IMR-90 (cell line): Measurements from ENCODE around the gene TRPM1. TPM values are rescaled to one million over a fixed set of nuclear protein-coding genes. Genes with fewer than 3 reads are reported as not detected.

Experiments used
- ATAC-seq: fragments of 200-7000 bp; cut with Tn5 transposase; 2 replicates; pipeline ENCODE4 v1.9.1; 2020; ENCODE audit warnings: low read depth, mild to moderate bottlenecking, moderate library complexity
- BruUV-seq: library from RNA; stranded (reverse); fragments of 400-500 nt; replicated peaks from 2 replicates; lab custom pipeline; 2021; lab: Mats Ljungman, UMichigan
- CTCF ChIA-PET: fragments of 300-600 bp; formaldehyde crosslinking; extraction: SDS; loops from one replicate; lab custom pipeline; 2021; ENCODE audit warnings: antibody characterized with exemption; lab: Yijun Ruan, JAX
- POLR2A ChIA-PET: fragments of 300-600 bp; sonication (Branson Sonifier 250); formaldehyde crosslinking; loops from one replicate; lab custom pipeline; 2022; ENCODE audit warnings: antibody characterized with exemption; ENCODE audit not compliant: unreplicated experiment; lab: Charles Lee
- DNase-seq: peaks from one replicate; pipeline ENCODE4 v3.0.0; 2013
- H2AFZ ChIP-seq: replicated peaks from 2 replicates; pipeline ENCODE3; 2013; ENCODE audit warnings: low read length, mild to moderate bottlenecking; ENCODE audit not compliant: poor library complexity
- H2AK5ac ChIP-seq: 2 replicates; pipeline ENCODE4 v1.6.1; 2013; ENCODE audit warnings: low read depth, low read length, inconsistent platforms
- H2AK9ac ChIP-seq: replicated peaks from 2 replicates; pipeline ENCODE3; 2013; ENCODE audit warnings: mild to moderate bottlenecking, low read depth, low read length, moderate library complexity; ENCODE audit not compliant: poor library complexity
- H2BK120ac ChIP-seq: 2 replicates; pipeline ENCODE4 v1.6.1; 2013; ENCODE audit warnings: low read depth, low read length, inconsistent platforms
- H2BK15ac ChIP-seq: 3 replicates; pipeline ENCODE4 v1.6.1; 2013; ENCODE audit warnings: low read depth, low read length, inconsistent platforms
- H2BK20ac ChIP-seq: 2 replicates; pipeline ENCODE4 v1.6.1; 2013; ENCODE audit warnings: low read depth, mild to moderate bottlenecking, inconsistent platforms, low read length, moderate library complexity
- H2BK5ac ChIP-seq: 2 replicates; pipeline ENCODE4 v1.6.1; 2013; ENCODE audit warnings: mild to moderate bottlenecking, low read depth, low read length, inconsistent platforms; ENCODE audit not compliant: poor library complexity, severe bottlenecking
- H3K14ac ChIP-seq: replicated peaks from 2 replicates; pipeline ENCODE4 v1.6.1; 2013; ENCODE audit warnings: low read depth, low read length, inconsistent platforms
- H3K18ac ChIP-seq: 2 replicates; pipeline ENCODE4 v1.6.1; 2013; ENCODE audit warnings: low read depth, low read length, control low read depth
- H3K23ac ChIP-seq: 2 replicates; pipeline ENCODE4 v1.6.1; 2013; ENCODE audit warnings: low read depth, low read length, inconsistent platforms
- H3K27ac ChIP-seq: 2 replicates; pipeline ENCODE4 v1.5.1; 2013; ENCODE audit warnings: mild to moderate bottlenecking, control low read depth, low read length; ENCODE audit not compliant: insufficient read depth
- H3K27me3 ChIP-seq: 2 replicates; pipeline ENCODE4 v1.6.1; 2013; ENCODE audit warnings: low read length; ENCODE audit not compliant: control insufficient read depth, insufficient read depth
- H3K36me3 ChIP-seq: 2 replicates; pipeline ENCODE4 v1.6.1; 2013; ENCODE audit warnings: low read length, mixed read lengths; ENCODE audit not compliant: control insufficient read depth, insufficient read depth
- H3K4ac ChIP-seq: 2 replicates; pipeline ENCODE4 v1.6.1; 2013; ENCODE audit warnings: low read depth, low read length, inconsistent platforms
- H3K4me1 ChIP-seq: 2 replicates; pipeline ENCODE4 v1.6.1; 2013; ENCODE audit warnings: low read length, mixed read lengths; ENCODE audit not compliant: control insufficient read depth, insufficient read depth
- H3K4me2 ChIP-seq: 2 replicates; pipeline ENCODE4 v1.6.1; 2013; ENCODE audit warnings: low read depth, mild to moderate bottlenecking, control low read depth, low read length, moderate library complexity
- H3K4me3 ChIP-seq: 2 replicates; pipeline ENCODE4 v1.5.1; 2013; ENCODE audit warnings: low read depth, mild to moderate bottlenecking, control low read depth, low read length, moderate library complexity; ENCODE audit not compliant: insufficient read depth
- H3K56ac ChIP-seq: 2 replicates; pipeline ENCODE4 v1.6.1; 2013; ENCODE audit warnings: low read length, inconsistent platforms; ENCODE audit not compliant: insufficient read depth; ENCODE audit errors: extremely low read depth
- H3K79me1 ChIP-seq, 2 experiments: 2 replicates each; pipeline ENCODE4 v1.6.1; 2013; ENCODE audit warnings: low read length in 2 of 2, inconsistent platforms in 1 of 2, low read depth in 1 of 2
- H3K9ac ChIP-seq: 2 replicates; pipeline ENCODE4 v1.6.1; 2013; ENCODE audit warnings: low read depth, low read length, control low read depth
- H3K9me1 ChIP-seq: 2 replicates; pipeline ENCODE4 v1.6.1; 2013; ENCODE audit warnings: low read length, inconsistent platforms; ENCODE audit not compliant: insufficient read depth
- H3K9me3 ChIP-seq: 2 replicates; pipeline ENCODE4 v1.6.1; 2013; ENCODE audit warnings: low read length; ENCODE audit not compliant: control insufficient read depth, insufficient read depth
- H4K20me1 ChIP-seq: 2 replicates; pipeline ENCODE4 v1.6.1; 2013; ENCODE audit warnings: low read length, inconsistent platforms; ENCODE audit not compliant: insufficient read depth
- H4K5ac ChIP-seq: 2 replicates; pipeline ENCODE4 v1.6.1; 2013; ENCODE audit warnings: mild to moderate bottlenecking, low read depth, low read length, control low read depth
- H4K8ac ChIP-seq, 2 experiments: 2 replicates each; pipeline ENCODE4 v1.6.1; 2013; ENCODE audit warnings: low read depth in 2 of 2, low read length in 2 of 2, control low read depth in 1 of 2, inconsistent platforms in 1 of 2
- H4K91ac ChIP-seq: 2 replicates; pipeline ENCODE4 v1.6.1; 2013; ENCODE audit warnings: low read depth, low read length, inconsistent platforms; ENCODE audit not compliant: insufficient read depth
- BHLHE40 ChIP-seq: fragments of 150-350 bp; IDR thresholded peaks from 2 replicates; pipeline ENCODE4 v1.6.1; 2016; ENCODE audit warnings: mild to moderate bottlenecking, low read depth, low read length
- CHD1 ChIP-seq: IDR thresholded peaks from 2 replicates; pipeline ENCODE4 v1.6.1; 2012; ENCODE audit warnings: low read depth, low read length, improper control_type of control experiment
- CTCF ChIP-seq: conservative IDR thresholded peaks from 2 replicates; pipeline ENCODE4 v1.5.1; 2012; ENCODE audit warnings: mild to moderate bottlenecking, low read depth, low read length, improper control_type of control experiment
- ELK1 ChIP-seq: fragments of 150-350 bp; IDR thresholded peaks from 2 replicates; pipeline ENCODE4 v1.6.1; 2016; ENCODE audit warnings: low read depth, mild to moderate bottlenecking, low read length, moderate library complexity, borderline replicate concordance
- FOS ChIP-seq: fragments of 150-350 bp; IDR thresholded peaks from 2 replicates; pipeline ENCODE4 v1.6.1; 2016; ENCODE audit warnings: low read depth, low read length
- MAFK ChIP-seq: IDR thresholded peaks from 2 replicates; pipeline ENCODE4 v1.6.1; 2012; ENCODE audit warnings: low read depth, low read length, improper control_type of control experiment
- SMC3 ChIP-seq: fragments of 150-350 bp; IDR thresholded peaks from 2 replicates; pipeline ENCODE4 v1.6.1; 2016; ENCODE audit warnings: low read depth, mild to moderate bottlenecking, antibody characterized with exemption, low read length, moderate library complexity
- WGBS, 2 experiments: methylation state at CpG; one replicate each; pipeline versions ENCODE4 v1.1.5 to v1.1.7; 2013; ENCODE audit warnings: missing lambda C conversion rate in 2 of 2; ENCODE audit not compliant: insufficient read length in 1 of 2; ENCODE audit errors: extremely low coverage in 2 of 2; 5-methylcytosine and 5-hydroxymethylcytosine counted together
- dilution Hi-C: fragments of 300-500 bp; cut with HindIII; formaldehyde crosslinking; loops from one replicate; pipeline ENCODE4 v1.14.3; 2018; ENCODE audit warnings: low sequenced_read_pairs; ENCODE audit not compliant: unreplicated experiment
- in situ Hi-C: fragments of 300-500 bp; cut with MboI; formaldehyde crosslinking; loops from 3 replicates; pipeline ENCODE4 v1.14.3; 2019; ENCODE audit warnings: low sequenced_read_pairs, inconsistent platforms, mixed read lengths
- intact Hi-C: fragments of 100-400 bp; cut with micrococcal nuclease; formaldehyde crosslinking; loops from 2 replicates; pipeline ENCODE4 v1.10.0; 2022
- polyA plus RNA-seq, 3 experiments: library from polyadenylated mRNA; depleted of rRNA; stranded (reverse); fragments of >200 nt; gene quantifications; 2 replicates each; pipeline ENCODE4 v1.2.3, GENCODE V29; 2012; ENCODE audit warnings: low replicate concordance in 1 of 3
- total RNA-seq: library from RNA; depleted of rRNA; stranded (reverse); fragments of >200 nt; gene quantifications from 2 replicates; pipeline ENCODE4 v1.2.3, GENCODE V29; 2012

The TRPM1 gene
- total and polyA plus RNA-seq, 2 of the 4 experiments (the other 2 are of a cell fraction): not detected

GRCh38 chr15:31040611-31041010, 60.9 kb downstream of the TRPM1 start:
- ChIA-PET CTCF (no interaction called here), POLR2A (no interaction called here)
- Histone ChIP-seq H3K4ac (no peak overlapping the region), H4K20me1 (no peaks in the 10 kb centered on the region), H3K9ac (no peak overlapping the region), H2BK120ac (no peak overlapping the region), H2AK5ac (no peak overlapping the region), H3K14ac (no peak overlapping the region), H3K27me3 (no peaks in the 10 kb centered on the region), H3K79me1 (no peaks in the 10 kb centered on the region), H3K4me2 (no peak overlapping the region), H3K4me3 (no peak overlapping the region), H3K9me3 (0 out of 2 replicates have a peak, but pooled peaks cover 1% of the 10 kb centered on the region), H3K23ac (no peak overlapping the region), H4K91ac (no peak overlapping the region), H2AFZ (peak overlapping the region; percentile 33), H4K5ac (no peak overlapping the region), H3K56ac (no peak overlapping the region), H2BK20ac (no peak overlapping the region), H2AK9ac (no peak overlapping the region), H2BK15ac (no peak overlapping the region), H3K9me1 (no peaks in the 10 kb centered on the region), H3K18ac (no peak overlapping the region), H3K27ac (no peak overlapping the region), H2BK5ac (no peak overlapping the region), H3K4me1 (peaks cover 2% of the 10 kb centered on the region; the same call in 1 of the 2 replicates), H3K36me3 (no peaks in the 10 kb centered on the region), H4K8ac (no peak overlapping the region)
- TF ChIP-seq MAFK (no peak), ELK1 (no peak), SMC3 (no peak), CTCF (no peak), CHD1 (no peak), BHLHE40 (no peak), FOS (no peak)
- dilution Hi-C loops: no loop called here
- intact Hi-C loops: no loop called here
- no TSS peak for BruUV-seq
- ATAC-seq: no peak
- no peak for DNase-seq
- in situ Hi-C loops: no loop called here
- 71% methylated on average over 2 of the region's 8 CpGs; no CpG with 5 or more reads in 1 of the 2 experiments for WGBS, 2 experiments
